Left colon (tissue), 2 donors: Measurements from ENCODE around the gene RPRM. TPM values are rescaled to one million over a fixed set of nuclear protein-coding genes. Genes with fewer than 3 reads are reported as not detected.
"Not testable (repeated sequence)": the region's sequence is repeated elsewhere in the genome, so short reads cannot be mapped to it uniquely, and the experiment has no call there.

Experiments used
- ATAC-seq: fragments of 200-7000 bp; cut with Tn5 transposase; one replicate; pipeline ENCODE4 v1.9.1; 2020; ENCODE audit warnings: mild to moderate bottlenecking, moderate library complexity
- DNase-seq, 2 donors: peaks; one replicate each; pipeline ENCODE4 v3.0.0-alpha.2; 2020
- intact Hi-C, 2 donors: fragments of 100-400 bp; cut with DNase I in 1 of 2; cut with micrococcal nuclease in 1 of 2; formaldehyde crosslinking; loops; one replicate each; pipeline versions ENCODE4 v1.11.2 to v1.14.0; 2022; cut with DNase I, micrococcal nuclease
- long read RNA-seq: library from polyadenylated mRNA; unstranded; transcript quantifications from one replicate; pipeline ENCODE4 v2.0.0, GENCODE V29; 2021
- total RNA-seq, 2 donors: library from RNA; stranded (reverse); fragmentation: NEBNext Ultra II Directional; extraction: Animal tissue kit (Norgen Biotek cat#: 25700); gene quantifications; one replicate each; pipeline ENCODE4 v1.2.1, GENCODE V29; 2021
- donor health status: DM: no; HTN: no; CAD: no.
- donor health status: DM: yes; HTN: yes; CAD: no.

Gene RPRM
- total RNA-seq, result under 1 TPM in 1 of 2 donors, not detected in 1; 0.98 TPM
- long read RNA-seq, result 0 reads

DNA sequence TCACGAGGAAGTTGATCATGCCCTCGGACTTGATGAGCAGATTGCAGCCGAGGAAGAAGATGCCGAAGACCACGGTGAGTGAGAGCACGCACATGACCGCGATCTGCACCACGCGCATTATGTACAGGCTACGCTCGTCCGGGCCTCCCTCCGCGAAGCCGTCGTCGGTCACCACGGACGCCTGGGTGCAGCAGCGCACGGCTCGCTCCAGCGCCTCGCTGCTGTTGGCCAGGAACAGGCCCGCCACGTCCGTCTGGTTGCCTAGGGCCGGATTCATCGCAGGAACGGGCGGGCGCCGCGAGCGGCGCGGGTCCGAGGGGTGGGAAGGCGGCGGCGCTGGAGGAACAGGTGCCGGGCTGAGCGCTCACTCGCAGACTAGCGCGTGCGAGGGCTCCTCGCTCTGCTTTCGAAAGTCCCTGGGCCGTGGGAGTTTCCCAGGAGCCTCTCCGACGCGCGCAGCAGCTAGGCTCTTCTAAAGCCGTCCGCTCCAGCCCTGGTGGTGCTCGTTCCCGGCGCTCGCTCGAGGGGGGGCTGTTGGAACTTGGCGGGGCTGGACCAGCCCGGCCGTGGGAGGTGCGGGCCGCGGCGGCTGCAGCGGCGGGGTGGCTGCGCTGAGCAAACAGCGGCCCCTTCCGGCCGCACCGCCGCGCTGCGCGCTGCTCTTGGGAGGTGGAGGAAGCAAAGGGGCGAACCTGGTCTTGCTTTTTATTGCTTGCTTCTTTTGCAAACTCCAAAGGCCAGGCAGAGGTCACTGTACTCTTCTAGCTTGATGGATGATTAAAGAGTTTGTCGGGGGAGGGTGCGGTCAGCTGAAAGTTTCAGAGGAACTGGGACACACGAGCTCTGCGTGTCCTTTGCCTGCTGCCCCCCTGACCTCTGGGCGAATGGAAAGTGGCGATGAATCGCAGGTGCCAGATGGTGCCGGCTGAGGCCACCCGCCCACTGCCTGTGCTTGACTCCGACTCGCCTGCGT, at the start of gene RPRM:
Gene RPRM, minus strand, starts transcription at position 474 of the 973 bp plus-strand sequence. Its CDS starts 197 bp downstream, at position 277.
- intact Hi-C loops, result loop anchor here in 1 of 2 donors (2.0 to 10.0 kb wide), 3 partner anchors 40 to 734 kb away; no protein-coding TSS in a partner anchor

DNA sequence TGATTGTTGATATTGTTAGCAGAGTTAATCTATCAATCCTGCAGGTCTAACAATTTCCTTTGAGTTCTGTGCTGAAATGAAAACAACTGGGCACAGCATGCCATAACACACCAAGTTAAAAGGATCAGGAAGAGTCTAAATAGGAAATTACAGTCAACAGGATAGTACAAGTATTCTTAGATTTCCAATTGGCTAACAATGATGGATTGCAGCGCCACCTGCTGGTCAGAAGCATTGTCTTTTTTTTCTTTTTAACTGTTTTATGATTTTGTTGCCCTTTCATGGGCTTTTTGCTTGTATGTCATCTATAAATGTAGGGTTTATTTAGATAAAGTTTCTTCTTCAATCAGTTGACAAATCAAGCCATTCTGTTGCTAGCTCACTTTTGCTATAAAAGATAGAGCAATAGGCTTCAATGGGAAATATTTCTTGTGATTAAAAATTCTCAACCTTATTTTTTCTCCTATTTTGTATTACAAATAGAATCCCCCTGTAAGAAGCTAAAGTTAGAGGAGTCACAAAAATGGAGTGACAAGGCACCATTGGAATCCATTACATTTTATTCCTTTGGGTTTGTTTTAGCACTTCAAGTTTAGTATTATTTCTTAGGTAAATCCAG, 40.8 kb upstream of the RPRM start:
- DNase-seq, result peak in 1 of 2 donors; percentile 74
- intact Hi-C loops, result loop anchor here in 1 of 2 donors (2.0 kb wide), 1 partner anchor 41 kb away; the partner anchor contains the start of gene RPRM
- ATAC-seq, result no peak

More for the DNA sequence above, at the start of gene RPRM:
- ATAC-seq (peak; percentile 97), DNase-seq (peak; percentile 70 to 73)

DNA sequence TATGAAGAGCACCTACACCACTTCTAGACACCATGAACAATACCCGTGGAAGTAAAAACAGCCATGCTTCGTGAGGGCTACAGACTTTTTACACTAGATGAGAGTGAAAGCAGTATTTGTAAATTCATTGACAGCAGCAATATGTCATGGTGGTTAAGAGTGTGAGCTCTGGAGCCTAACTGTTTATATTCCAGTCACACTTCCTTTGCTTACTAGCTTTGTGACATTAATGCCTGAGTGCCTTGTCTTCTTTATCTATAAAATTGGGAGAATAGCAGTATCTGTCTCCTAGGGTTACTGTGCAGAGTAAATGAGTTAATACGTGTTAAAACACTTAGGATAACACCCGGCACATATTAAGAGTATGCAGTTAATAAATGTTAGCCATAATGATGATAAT, 33.8 kb upstream of the RPRM start:
- ATAC-seq (no peak), DNase-seq (no peak)
- intact Hi-C loops, result no loop called here

- no peak for ATAC-seq
- no peak for DNase-seq
- intact Hi-C loops, result no loop called here
Measured at GRCh38 chr2:153510996-153511395, 32.4 kb upstream of the RPRM start.

GRCh38 chr2:153509133-153509532, 30.6 kb upstream of the RPRM start:
- DNase-seq (peak in 1 of 2 donors; percentile 20), ATAC-seq (no peak)
- intact Hi-C loops, result no loop called here

DNA sequence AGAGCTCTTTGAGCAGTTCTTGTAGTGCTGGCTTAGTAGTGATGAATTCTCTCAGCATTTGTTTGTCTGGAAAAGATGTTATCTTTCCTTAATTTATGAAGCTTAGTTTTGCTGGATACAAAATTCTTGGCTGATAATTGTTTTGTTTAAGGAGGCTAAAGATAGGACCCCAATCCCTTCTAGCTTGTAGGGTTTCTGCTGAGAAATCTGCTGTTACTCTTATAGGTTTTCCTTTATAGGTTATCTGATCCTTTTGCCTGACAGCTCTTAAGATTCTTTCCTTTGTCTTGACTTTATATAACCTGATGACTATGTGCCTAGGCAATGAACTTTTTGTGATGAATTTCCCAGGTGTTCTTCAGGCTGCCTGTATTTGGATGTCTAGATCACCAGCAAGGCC, 27.9 kb upstream of the RPRM start:
- ATAC-seq, intact Hi-C loops, DNase-seq: not testable (repeated sequence)

GRCh38 chr2:153499439-153499838, 20.9 kb upstream of the RPRM start:
- ATAC-seq, result no peak
- no peak for DNase-seq
- intact Hi-C loops, result no loop called here

- no peak for DNase-seq
- intact Hi-C loops, result no loop called here
- ATAC-seq, result no peak
Measured at GRCh38 chr2:153497938-153498629, 19.5 kb upstream of the RPRM start.

DNA sequence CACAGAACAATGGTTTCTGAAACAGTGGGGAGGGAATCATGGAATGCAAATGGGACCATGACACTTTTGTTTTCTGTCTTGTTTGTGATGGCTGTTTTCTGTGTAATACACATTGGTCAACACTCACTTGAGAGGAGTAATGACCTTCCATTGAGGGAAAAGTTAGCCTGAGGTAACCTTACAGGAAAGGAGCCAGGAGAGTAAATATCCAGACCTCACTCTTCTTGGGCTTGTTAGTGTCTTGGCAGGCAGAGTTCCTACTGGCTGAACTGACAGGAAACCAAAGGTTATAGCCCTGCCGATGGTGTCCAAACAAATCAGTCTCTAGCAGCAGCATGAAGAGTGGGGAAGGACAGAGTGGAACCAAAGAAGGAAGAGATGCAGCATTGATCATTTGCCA, 17.2 kb upstream of the RPRM start:
- ATAC-seq, result no peak

DNA sequence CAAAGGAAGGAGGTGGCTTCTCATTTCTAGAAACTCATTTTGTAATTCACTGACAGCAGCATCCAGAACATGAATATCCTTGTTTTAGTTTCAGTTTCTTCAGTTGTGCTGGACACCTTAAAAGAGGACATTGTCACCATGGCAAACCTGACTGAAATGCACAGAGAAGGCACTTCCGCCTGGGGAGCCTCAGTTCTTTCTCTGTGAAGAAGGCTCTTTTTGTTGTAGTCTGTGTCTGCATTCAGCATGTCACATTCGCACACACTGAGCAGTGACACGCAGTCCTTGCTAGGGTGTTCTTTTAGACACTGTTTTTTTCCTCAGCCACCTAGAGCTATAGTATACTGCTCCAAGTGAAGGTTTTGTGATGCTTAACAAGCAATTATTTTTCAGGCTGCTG, 9.5 kb upstream of the RPRM start:
- DNase-seq (no peak), ATAC-seq (no peak)
- intact Hi-C loops, result no loop called here

More for the DNA sequence above, 17.2 kb upstream of the RPRM start:
- intact Hi-C loops, result no loop called here
- no peak for DNase-seq

DNA sequence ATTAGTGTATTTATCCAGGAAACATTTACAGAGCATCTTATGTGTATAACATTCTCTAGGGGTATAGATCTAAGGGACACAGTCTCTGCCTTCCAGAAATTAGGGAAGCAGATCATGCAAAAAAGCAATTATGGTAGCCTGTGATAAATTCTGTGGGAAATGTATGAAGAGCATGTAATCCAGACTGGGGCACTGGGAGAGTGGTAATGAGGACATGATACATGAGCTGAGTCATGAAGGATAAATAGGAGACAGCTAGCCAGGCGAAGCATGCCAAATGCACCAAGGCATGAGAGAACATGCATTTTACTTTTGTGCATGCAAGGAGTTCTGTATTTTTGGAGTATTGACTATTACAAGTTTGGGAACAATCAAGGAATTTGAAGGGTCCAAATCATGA, 8.9 kb upstream of the RPRM start:
- no peak for DNase-seq
- ATAC-seq, result no peak
- intact Hi-C loops, result no loop called here

DNA sequence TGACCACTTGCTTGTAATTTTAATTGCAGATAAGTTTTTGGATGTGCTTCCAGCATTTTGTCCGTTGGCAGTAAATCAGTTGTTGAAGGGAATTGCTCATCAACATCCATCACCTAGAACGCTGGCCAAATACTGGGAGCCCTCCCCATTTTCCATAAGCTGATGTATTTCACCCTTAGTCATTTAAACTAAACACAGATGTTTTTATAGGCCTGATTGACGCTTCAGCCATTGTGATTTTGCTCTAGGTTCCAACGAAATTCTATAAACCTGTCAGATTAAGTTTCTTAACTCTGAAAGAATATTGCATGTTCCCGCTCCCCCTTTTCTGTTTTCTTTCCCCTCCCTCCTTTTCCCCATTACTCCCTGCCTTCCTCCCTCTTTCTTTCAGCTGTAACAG, 1.0 kb upstream of the RPRM start:
- DNase-seq (no peak), ATAC-seq (no peak)
- intact Hi-C loops, result loop anchor here in 1 of 2 donors (2.0 to 10.0 kb wide), 3 partner anchors 39 to 735 kb away; no protein-coding TSS in a partner anchor

GRCh38 chr2:153477636-153478288, 800 bp downstream of the RPRM start:
- peak; percentile 9 for ATAC-seq
- intact Hi-C loops, result loop anchor here in 1 of 2 donors (2.0 to 10.0 kb wide), 3 partner anchors 41 to 733 kb away; no protein-coding TSS in a partner anchor
- peak in 1 of 2 donors; percentile 7 for DNase-seq

- intact Hi-C loops, result loop anchor here in 1 of 2 donors (10.0 kb wide), 2 partner anchors 312 to 732 kb away; no protein-coding TSS in a partner anchor
- DNase-seq (no peak), ATAC-seq (no peak)
Measured at GRCh38 chr2:153476816-153477635, 1.5 kb downstream of the RPRM start.

- intact Hi-C loops, result loop anchor here in 1 of 2 donors (10.0 kb wide), 2 partner anchors 312 to 732 kb away; no protein-coding TSS in a partner anchor
- DNase-seq (no peak), ATAC-seq (no peak)
Measured at GRCh38 chr2:153476491-153476815, 2.1 kb downstream of the RPRM start.

GRCh38 chr2:153474876-153475435, 3.6 kb downstream of the RPRM start:
- ATAC-seq, result no peak
- intact Hi-C loops, result loop anchor here in 1 of 2 donors (10.0 kb wide), 2 partner anchors 310 to 730 kb away; no protein-coding TSS in a partner anchor
- no peak for DNase-seq

DNA sequence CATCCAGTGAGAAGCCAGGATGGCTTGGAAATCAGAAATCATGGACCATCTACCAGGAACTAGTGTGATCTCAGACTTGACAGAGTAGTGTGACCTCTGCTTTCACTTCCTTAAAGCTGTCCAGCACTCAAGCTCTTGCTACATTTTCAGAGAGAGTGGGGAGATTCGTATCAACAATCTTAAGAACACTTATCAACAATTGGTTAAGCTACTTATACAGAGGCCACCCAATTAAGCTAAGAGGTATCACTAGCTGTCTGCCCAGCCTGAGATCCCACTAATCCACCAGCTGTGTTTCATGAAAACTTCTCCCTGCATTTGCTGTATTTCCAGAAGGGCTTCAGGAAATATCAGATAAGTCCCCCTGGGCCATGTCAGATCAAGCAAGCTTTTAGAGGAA, 4.2 kb downstream of the RPRM start:
- no peak for DNase-seq
- ATAC-seq, result no peak
- intact Hi-C loops, result loop anchor here in 1 of 2 donors (10.0 kb wide), 2 partner anchors 310 to 730 kb away; no protein-coding TSS in a partner anchor
